ENCODE results near the gene PAM16.

The PAM16 gene

DNA sequence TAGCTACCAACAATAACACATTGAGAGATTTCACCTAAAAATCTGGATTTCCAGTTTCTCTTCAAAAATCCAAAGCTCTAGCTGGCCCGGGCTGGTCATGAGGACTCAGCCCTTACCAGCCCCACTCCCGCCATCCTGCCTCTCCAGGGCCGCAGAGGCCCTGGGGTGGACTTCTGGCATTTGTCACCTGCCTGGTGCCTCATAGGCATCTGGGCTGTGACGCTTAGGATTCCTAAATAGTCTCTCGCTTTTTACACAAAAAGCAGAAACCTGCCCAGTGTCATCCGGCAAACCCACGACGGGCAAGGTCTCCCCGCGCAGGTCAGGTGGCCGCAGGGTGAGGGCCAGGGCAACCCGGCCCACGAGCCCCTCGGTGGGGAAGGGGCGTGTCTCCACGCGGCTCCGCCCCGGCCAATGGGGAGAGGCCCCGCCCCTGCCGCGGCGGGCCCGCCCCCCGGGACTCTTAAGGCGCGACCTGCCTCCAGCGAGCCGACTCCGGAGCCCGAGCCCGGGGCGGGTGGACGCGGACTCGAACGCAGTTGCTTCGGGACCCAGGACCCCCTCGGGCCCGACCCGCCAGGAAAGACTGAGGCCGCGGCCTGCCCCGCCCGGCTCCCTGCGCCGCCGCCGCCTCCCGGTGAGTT, 20.4 kb upstream of the PAM16 start, which contains the start of gene VASN:
VASN (plus strand) TSS at position 492 of the 644 bp plus-strand sequence. CDS start 9,030 bp downstream, outside the sequence.
- DNase-seq (ENCODE audit: low read depth in 2 of 2), result peak; percentile 44 to 61

DNA sequence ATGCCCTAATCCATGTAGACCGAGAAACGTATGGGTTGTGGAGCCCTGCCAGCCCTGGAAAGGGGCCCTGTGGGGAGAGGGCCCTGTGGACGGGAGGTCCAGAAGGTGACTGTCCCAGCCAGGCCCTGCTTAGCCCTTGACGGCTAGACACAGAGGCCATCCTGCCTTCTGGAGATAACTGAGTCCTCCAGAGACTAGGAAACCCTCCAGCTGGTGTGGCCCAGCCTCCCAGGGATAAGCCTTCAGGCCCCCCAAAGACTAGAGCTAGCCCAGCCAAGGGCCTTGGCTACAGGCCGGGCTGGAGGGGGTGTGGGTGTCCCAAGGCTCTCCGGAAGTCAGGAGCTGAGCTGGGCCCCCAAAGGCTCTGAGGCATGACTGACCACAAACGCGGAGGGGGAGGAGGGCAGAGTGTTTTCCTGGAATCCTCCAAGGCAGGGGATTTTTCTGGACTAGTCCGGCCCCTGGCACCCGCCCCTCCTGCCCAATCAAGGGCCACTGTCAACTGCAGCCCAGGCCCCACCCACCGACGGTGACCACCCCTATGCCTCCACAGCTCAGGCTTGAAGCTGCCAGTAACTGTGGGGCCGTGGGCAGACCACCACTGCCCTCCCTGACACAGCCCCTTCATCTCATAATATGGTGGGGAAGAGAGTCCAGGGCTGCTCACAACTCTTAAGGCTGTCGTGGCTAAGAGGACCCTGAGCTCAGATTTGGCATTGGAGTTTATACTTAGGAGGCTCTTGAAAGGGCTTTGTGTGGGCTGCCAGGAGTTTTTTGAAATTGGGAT, 19.6 kb upstream of the PAM16 start:
- DNase-seq (ENCODE audit: low read depth in 2 of 2), result no peak

- DNase-seq (ENCODE audit: low read depth in 2 of 2), result no peak
These were observed 19.0 kb upstream of the PAM16 start for GRCh38 chr16:4370151-4370550.

DNA sequence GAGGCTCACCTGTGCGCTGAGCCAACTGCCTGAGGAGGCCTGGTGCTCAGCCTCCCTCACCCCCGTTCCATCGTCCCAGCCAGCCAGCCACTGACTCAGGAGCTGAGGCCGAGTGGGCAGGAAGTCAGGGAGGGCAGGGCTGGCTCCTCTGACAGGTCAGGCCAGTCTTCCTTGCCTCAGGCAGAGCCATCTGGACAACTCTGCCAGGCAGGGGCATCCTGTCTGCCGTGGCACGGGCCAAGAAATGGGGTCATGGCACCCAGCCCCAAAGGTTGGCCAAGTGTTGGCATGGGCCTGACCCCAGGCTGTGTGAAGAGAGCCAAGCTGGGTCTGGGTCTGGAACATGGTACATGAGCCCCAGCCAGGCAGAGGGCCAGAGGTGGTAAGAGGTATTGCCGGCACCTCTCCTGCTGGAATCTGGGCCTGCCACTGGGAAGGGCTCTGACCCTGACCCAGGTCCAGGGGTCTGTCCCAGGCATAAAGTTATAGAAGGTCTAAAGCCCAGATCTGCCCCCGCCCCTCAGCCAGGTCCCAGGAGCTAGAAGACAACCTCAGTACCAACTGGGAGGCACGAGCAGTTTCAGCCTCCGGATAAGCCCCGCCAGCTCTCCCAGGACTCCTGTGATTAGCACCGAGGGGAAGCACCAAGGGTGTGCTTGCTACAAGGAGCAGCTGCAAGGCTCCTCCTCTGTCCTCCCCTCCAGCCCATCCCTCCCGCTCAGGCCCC, 18.0 kb upstream of the PAM16 start:
- no peak for DNase-seq (ENCODE audit: low read depth in 2 of 2)

DNA sequence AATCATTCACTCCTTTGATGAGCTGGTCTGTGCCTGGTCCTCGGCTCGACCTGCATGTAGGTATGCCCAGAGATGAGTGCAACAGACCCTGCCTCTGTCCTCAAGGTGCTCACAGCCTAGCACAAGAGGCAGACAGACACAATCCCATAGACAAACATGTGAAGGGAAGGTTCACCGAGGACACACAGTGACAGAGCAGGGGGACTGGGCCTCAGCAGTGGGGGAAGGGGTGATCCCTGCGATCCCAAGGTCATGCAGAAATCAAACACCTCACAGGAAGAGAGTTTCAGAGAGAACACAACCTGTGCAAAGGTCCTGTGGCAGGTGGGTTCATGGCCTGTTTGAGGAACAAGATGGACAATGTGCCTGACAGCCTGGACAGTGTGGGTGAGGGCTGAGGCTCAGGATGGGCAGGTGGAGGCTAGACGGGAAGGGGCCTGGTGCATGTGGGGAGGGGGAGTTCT, 16.3 kb upstream of the PAM16 start:
- DNase-seq (ENCODE audit: low read depth in 2 of 2), result no peak

DNA sequence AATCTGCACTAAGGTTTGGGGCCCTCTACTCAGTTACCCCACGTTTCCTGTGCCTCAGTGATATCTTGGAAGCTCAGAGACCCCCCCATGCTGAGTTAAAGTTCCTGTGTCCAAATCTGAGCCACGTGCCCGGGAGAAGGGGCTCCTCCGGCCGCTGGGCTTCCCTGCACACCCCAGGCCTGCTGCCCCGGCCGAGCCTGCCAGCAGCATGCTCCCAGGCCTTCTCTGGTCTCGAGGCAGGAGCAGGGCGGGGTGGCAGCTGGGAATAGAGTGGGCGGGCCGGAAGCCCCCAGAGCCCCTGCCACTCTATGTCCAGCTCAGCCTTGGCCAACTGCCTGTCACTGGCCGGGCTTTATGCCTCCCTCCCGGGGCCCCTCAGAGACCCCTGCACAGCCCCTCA, 14.9 kb upstream of the PAM16 start:
- no peak for DNase-seq (ENCODE audit: low read depth in 2 of 2)

GRCh38 chr16:4365615-4366014, 14.5 kb upstream of the PAM16 start:
- DNase-seq (ENCODE audit: low read depth in 2 of 2), result no peak

- no peak for DNase-seq (ENCODE audit: low read depth in 2 of 2)
These were observed 13.9 kb upstream of the PAM16 start for GRCh38 chr16:4365014-4365406.

DNA sequence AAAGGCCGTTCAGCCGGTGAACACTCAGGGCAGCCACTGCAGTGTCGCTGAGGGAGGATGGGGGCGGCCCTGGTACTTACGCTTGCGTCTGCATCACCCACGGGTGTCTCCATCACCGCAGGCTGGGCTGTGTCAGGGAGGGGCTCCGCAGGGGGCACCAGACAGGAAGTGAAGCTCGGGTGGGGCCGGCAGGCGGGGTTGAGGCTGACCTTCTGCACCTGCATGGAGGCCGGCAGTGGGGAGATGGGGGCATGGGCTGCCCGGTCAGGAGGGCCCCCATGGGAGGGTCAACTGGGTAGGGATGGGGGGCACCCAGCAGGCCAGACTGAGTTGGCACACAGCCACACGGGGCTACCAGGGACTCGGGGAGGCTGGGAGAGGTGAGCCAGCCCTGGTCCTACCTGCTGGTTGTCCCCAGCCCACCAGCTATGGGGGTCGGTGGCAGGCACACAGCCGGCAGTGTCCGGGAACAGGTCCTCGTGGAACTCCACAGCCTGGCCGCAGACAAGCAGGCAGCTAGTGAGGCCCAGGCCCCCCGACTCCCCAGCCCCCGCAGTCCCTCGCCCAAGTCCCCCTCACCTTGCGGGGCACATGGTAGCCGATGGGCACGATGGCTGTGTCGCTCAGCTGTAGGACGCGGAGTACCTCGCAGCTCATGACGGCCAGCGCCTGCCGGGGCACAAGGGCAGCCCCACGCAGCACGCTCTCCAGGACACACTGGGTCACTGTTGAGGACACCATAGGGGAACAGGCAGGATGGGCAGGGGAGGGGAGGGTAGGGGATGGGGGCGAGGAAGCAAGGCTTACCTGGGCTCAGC, 13.3 kb upstream of the PAM16 start:
- no peak for DNase-seq (ENCODE audit: low read depth in 2 of 2)

GRCh38 chr16:4362476-4363135, 11.5 kb upstream of the PAM16 start:
- DNase-seq (ENCODE audit: low read depth in 2 of 2), result no peak

- no peak for DNase-seq (ENCODE audit: low read depth in 2 of 2)
These were observed 10.8 kb upstream of the PAM16 start for GRCh38 chr16:4361944-4362311.

GRCh38 chr16:4361033-4361943, 10.2 kb upstream of the PAM16 start:
- DNase-seq (ENCODE audit: low read depth in 2 of 2), result no peak

- DNase-seq (ENCODE audit: low read depth in 2 of 2), result no peak
These were observed 9.5 kb upstream of the PAM16 start for GRCh38 chr16:4360538-4361021.

DNA sequence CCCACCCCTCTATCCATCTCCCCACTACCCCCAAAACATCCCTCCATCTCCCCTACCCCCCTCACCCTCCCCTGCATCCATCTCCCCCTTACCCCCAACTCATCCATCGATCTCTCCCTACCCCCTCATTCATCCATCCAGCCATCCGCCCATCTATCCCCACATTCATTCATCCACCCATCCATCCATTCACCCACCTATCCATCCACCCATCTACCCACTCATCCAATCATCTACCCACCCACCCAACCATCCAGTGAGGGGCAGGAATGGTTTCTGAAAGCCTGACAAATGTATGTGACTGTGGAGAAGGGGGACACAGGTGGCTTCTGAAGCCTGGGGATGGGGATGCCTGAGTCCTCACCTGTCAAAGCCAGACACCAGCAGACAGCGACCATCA, 8.8 kb upstream of the PAM16 start:
- no peak for DNase-seq (ENCODE audit: low read depth in 2 of 2)

DNA sequence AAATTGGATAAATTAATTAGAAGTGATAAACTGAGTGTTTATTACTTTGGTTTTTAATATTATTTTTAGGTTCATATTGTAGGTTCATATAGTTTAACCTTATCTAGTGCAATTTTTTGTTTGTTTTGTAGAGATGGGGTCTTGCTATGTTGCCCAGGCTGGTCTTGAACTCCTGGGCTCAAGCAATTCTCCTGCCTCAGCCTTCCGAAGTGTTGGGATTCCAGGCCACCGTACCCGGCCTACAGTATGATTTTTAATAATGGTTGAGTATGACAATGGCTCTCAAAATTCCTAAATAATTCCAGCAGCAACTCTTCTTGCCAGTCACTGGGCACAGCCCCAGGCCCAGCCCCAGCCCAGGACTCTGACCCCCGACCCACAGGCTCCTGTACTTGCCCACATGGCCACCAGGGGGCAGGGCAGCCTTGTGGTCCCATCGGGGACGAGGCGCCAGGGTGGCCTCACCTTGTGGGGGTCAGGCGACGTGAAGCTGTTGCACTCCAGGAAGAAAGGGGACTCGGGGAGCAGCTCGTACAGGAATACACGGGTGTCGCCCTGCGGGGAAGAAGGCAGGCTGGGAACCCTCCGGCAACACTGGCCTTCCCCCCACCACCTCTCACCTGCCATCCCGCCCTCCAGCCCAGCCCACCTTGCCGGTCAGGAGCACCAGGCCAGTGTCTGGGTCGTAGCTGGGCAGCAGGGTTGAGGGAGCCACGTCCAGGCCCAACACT, 7.9 kb upstream of the PAM16 start:
- DNase-seq (ENCODE audit: low read depth in 2 of 2), result peak; percentile 41 to 46

GRCh38 chr16:4358236-4358635, 7.1 kb upstream of the PAM16 start:
- DNase-seq (ENCODE audit: low read depth in 2 of 2), result no peak

- DNase-seq (ENCODE audit: low read depth in 2 of 2), result no peak
These were observed 5.7 kb upstream of the PAM16 start for GRCh38 chr16:4356820-4357219.

GRCh38 chr16:4354512-4355409, 3.6 kb upstream of the PAM16 start:
- DNase-seq (ENCODE audit: low read depth in 2 of 2), result no peak

Data from stimulated activated CD8-positive, alpha-beta memory T cell treated with anti-CD3 and anti-CD28 coated beads, Interleukin-2, amount 100 ng/mL, for 1 hour (primary cell).